HG02981 (cell line): ENCODE measurements around the gene ABCA3.

Experiments used
- ATAC-seq: cut with Tn5 transposase; IDR thresholded peaks from one replicate; pipeline ENCODE4 v1.9.1; 2021; ENCODE audit warnings: mild to moderate bottlenecking, moderate library complexity; ENCODE audit not compliant: unreplicated experiment

ABCA3 gene

GRCh38 chr16:2317231-2318020 is 23.1 kb downstream of the ABCA3 start:
- no peak for ATAC-seq

GRCh38 chr16:2308089-2308962 is 32.2 kb downstream of the ABCA3 start:
- ATAC-seq = no peak

DNA sequence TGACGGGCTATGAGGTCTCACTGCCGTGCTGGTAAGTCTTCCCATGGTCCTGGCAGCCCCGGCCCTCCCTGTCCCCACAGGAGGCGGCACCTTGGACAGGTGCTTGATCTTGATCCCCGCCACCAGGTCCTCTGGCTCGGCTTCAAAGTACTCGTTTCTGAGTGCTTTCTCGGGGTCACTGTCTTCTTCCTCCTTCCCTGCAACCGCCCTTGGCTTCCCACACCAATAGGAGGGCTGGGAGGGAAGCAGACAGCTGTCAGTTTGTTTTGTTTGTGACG is 40.7 kb downstream of the ABCA3 start:
- no peak for ATAC-seq

DNA sequence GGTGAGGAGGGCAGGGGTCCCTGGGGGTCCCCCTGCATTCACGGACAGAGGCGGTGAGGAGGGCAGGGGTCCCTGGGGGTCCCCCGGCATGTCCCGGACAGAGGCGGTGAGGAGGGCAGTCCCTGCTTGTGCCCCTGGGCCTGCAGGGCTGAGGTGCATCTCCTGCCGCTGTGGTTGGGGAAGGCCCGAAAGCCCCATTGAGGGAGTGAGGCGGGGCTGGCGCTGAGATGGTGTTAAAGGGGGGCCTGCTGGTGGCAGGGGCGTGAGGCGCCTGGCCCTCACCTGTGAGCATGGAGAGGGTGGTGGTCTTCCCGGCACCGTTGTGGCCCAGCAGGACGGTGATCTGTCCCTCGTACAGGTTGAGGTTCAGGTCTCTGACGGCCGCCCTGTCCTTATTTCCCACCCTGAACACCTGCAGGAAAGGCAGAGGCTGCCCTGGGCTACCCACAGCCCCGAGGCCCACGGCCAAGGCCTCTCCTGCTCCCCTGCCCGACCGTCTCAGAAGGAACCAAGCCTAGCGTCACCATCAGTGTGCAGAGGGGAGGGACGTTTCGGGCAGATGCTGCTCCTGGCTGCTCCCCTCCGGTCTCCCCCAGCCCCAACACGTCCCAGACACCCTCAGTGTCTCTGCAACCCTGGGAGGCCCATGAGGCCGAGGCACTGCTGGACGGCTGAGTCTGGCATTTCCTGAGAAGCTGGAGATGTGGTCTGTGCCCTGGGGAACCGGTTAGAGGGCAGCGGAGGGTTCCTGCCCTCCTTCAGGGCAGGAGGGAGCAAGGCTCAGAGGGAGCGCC is 41.2 kb downstream of the ABCA3 start:
- no peak for ATAC-seq

- no peak for ATAC-seq
Measured at GRCh38 chr16:2298621-2299020, 41.9 kb downstream of the ABCA3 start.

DNA sequence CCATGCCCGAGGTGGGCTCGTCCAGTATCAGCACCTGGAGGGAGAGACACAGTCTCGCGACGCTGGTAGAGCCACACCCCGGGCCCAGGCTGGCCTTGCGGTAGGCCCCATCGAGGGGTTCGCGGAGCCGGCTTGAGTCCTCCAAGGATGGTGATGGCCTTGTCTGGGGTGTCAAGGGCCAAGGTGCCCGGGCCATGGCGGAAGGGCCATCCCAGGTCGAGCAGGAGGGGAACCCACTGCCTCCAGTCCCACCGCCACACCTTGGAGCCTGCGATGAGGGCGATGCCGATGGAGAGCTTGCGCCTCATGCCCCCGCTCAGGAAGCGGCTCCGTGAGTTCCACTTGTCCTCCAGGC is 43.0 kb downstream of the ABCA3 start:
- no peak for ATAC-seq

DNA sequence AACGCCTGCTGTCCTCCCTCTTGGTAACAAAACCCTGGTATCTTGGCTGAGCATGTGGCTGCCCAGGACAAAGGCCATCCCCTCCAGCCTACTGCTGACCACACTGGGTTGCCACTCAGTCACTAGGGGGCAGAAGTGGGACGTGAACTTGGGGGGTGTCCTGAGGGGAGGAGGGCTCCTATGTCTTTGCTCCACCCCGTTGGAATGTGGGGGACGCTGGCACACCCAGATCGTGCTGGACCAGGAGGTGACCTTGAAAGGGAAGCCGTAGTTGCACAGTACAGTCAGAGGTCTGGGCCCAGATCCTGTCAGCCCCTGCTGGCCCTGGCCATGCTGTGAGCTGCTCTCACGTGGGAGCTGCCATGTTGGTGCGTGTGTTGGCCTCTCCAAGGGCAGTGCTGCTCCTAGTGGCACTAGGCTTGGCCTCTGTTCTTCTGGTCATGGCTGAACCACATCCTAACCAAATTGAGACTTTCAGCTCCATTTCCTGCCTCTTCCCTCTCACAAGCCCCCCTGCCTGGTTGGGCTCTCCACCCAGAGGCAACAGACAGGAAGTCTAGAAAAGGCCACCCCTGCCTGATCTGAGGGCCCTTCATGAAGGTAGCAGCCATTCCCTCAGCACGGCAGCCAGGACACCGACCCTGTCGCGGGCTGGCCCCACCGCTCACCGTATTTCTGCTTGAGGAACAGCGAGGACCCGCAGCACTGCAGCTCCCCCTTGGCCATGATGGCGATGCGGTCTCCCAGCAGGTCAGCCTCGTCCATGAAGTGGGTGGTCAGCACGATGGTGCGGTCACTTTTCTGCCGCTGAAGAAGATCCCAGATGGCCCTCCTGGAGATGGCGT is 43.6 kb downstream of the ABCA3 start:
- no peak for ATAC-seq

- ATAC-seq = no peak
Measured at GRCh38 chr16:2295056-2295798, 45.3 kb downstream of the ABCA3 start.

DNA sequence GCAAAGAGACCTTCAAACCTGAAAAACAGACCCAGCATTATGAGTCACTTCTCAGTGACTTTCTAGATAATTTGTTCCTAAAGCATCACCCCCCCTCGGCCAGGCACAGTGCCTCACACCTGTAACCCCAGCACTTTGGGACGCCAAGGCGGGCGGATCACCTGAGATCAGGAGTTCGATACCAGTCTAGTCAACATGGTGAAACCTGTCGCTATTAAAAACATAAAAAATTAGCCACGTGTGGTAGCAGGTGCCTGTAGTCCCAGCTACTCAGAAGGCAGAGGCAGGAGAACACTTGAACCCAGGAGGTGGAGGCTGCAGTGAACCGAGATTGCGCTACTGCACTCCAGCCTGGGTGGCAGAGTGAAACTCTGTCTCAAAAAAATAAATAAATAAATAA is 48.3 kb downstream of the ABCA3 start:
- no peak for ATAC-seq

GRCh38 chr16:2289282-2289681 is 51.2 kb downstream of the ABCA3 start:
- no peak for ATAC-seq

DNA sequence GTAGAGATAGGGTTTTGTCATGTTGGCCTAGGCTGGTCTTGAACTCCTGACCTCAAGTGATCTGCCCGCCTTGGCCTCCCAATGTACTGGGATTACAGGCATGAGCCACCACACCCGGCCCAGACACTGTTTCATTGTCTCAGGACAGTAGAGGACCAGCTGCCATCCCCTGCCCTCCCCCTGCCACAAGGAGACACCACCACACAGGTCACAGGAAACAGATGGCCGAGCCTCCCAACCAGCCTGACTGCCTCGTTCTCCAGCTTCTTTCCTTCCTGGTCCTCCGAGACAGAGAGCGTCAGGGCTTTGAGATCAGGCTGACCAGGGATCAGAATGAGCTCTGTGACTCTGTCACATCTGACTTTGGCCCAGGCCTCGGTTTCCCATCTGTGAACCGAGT is 51.8 kb downstream of the ABCA3 start:
- ATAC-seq = no peak

GRCh38 chr16:2287916-2288547 is 52.5 kb downstream of the ABCA3 start:
- ATAC-seq = no peak

DNA sequence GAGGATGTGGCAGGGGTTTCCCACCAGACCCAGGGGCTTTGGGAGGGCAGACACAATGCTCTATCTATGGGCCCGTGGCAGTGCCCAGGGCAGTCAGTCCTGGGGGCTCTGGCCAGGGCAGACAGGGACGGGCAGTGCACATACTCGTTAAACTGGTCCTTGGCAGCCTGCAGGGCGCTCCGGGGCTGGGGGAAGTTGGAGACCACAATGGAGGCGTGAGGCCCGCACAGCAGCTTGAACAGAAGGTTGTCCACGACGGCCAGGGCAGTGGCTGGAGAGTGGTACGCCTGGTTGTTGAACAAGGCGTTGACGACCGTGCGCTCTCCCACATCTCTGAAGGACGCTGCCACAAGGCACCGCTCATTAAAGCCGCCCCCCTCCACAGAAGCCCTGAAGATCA is 54.0 kb downstream of the ABCA3 start:
- no peak for ATAC-seq

DNA sequence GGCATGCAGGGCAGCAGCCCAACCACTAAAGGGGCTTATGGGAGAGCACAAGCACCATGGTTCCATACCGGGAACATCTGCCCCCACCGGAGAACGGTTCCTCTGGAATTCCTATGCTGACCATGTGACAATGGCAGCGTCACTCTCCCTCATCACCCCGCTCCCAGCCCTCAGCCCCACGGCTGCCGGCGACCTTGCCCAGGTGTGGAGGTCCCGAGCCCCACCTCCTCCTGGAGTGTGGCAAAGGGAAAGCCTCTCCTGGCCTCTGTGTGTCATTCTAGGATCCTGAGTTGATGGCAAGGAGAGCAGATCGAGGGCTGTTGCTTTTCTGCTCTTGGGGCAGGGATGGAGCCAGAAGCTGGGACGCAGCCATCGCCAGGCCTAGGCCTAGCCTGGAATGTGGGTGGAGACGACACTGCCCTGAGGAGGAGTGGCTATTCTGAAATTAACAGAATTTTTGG is 54.8 kb downstream of the ABCA3 start:
- ATAC-seq = no peak

- no peak for ATAC-seq
Measured at GRCh38 chr16:2284797-2285576, 55.5 kb downstream of the ABCA3 start.

- ATAC-seq = no peak
Measured at GRCh38 chr16:2284001-2284770, 56.3 kb downstream of the ABCA3 start.

DNA sequence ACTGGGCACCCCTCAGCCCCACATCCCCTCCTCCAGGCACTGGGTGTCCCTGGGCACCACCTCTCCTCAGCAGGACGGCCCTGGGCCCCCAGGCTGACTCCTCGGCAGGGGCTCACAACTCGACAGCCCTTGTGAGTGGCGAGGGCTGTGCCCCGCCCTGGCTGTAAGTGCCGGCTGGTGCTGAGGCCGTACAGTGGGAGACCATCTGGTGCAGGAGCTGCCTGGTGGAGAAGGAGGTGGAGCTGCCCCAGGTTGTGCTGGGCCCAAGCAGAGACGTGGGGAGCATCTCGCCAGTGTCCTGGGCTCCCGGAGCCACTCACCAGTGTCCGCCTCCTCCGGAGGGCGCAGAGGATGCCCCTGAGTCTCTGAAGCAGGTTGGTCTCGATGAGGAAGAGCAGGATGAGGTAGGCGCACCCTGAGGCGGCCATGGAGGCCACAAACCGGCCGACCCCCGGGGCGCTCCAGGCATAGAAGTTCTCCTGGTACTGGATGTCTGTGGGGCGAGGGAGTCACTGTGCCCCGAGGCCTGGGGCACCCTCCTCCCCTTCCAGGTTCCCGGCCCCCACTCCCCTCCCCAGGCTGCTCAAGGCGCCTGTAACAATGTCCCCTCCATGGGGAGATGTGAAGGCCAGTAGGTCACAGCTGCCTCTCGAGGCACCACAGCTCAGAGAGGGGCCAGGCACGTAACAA is 57.5 kb downstream of the ABCA3 start:
- no peak for ATAC-seq
